GM12875 (cell line): ENCODE measurements around the gene USF2.
A peak's percentile ranks its signal among the peaks of the same experiment; 100 is the strongest.

ENCODE experiments used
- H3K4me3 ChIP-seq: one replicate; pipeline ENCODE4 v1.5.1; 2011; ENCODE audit warnings: low read depth, low read length, control low read depth
- TF ChIP-seq, protein P1 (sequence below): IDR thresholded peaks from 2 replicates; pipeline ENCODE4 v1.5.1; 2011; ENCODE audit warnings: low read depth, mild to moderate bottlenecking, control low read depth, inconsistent platforms, low read length, moderate library complexity, borderline replicate concordance; ENCODE audit not compliant: insufficient read depth

USF2 gene

DNA sequence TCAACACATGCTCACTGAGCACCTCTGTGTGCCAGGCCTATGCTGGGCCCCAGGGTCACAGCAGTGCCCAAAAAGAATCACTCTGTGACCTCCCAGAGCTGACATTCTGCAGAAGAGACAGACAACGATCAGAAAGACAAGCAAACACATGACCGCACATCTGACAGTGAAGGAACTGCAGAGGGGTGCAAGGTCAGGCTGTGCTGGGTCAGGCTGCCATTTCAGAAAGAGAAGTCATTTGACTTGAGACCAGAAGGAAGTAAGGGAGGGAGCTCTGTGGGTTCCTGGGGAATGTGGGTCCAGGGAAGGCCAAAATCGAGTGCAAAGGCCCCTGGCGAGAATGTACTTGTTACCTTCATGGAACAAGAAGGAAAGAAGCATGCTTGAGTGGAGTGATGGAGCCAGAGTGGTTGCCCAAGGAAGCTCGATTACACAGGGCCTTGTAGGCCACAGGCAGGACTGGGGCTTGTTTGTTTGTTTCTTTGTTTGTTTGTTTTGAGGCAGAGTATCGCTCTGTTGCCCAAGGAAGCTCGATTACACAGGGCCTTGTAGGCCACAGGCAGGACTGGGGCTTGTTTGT lies 48.8 kb downstream of the USF2 start:
- TF ChIP-seq, protein P1, sequence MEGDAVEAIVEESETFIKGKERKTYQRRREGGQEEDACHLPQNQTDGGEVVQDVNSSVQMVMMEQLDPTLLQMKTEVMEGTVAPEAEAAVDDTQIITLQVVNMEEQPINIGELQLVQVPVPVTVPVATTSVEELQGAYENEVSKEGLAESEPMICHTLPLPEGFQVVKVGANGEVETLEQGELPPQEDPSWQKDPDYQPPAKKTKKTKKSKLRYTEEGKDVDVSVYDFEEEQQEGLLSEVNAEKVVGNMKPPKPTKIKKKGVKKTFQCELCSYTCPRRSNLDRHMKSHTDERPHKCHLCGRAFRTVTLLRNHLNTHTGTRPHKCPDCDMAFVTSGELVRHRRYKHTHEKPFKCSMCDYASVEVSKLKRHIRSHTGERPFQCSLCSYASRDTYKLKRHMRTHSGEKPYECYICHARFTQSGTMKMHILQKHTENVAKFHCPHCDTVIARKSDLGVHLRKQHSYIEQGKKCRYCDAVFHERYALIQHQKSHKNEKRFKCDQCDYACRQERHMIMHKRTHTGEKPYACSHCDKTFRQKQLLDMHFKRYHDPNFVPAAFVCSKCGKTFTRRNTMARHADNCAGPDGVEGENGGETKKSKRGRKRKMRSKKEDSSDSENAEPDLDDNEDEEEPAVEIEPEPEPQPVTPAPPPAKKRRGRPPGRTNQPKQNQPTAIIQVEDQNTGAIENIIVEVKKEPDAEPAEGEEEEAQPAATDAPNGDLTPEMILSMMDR, result no peak
- H3K4me3 ChIP-seq, result no peak overlapping the region

DNA sequence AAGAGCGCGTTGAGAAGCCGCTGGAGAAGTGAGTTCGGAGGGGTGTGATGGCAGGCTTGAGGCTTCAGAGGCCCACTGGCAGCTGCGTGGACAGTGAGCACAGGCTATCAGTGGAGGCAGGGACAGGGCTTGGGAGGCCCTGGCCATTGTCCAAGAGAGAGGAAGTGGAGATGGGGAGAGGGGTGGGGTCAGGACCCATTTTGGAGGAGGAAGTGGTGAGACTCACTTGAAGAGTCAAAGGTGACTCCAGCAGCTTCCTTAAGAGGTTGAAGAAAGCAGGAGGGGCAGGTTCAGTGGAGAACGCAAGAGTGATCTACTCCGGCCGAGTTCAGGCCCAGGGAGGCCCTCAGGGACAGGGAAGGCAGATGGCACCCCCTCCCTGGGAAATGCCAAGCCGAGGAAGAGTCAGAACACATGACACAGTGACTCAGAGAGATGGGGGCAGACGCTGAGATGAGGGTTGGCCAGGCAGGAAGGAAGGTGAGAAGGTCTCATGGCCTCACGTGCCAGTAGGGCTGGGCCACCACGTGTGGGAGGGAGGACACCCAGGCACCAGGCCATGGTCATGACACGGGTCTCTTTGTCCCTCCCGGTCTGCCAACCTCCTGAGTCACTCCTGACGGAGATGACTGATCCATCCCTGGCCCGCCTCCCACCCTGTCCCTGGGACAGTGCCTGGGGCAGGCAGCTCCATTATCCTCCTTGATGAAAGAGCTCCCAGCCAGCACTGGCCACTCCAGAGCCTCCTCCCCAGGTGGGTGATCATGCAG lies 50.1 kb downstream of the USF2 start:
- no peak overlapping the region for H3K4me3 ChIP-seq
- TF ChIP-seq, protein P1, result no peak

DNA sequence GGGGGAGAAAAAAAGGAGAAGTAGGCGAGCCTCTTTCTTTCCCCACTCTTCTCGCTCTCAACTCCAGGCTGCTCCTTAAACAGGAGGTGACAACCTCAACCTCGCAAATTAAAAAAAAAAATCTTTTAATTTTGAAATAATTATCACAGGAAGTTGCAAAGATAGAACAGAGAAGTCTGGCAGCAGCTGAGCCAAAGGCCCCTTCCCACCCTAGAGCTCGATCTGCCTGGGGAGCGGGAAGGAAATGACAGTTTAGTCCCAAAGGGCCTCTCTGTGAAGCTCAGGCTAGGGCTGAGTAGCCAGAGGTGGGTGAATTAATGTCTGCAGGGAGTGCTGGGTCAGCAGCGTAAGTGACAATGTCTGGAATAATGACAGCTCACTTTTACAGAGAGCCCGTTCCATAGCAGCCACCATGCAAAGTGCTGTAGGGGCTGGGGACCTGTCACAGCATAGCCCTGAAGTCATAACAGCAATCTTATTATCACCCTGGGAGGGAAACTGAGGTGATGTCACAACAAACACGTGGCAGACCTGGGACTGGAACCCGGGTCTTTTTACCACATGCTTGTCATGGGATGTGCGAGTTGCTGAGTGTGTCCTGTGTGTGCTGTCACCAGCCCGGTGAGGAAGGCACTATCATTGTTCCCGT lies 51.4 kb downstream of the USF2 start:
- no peak overlapping the region for H3K4me3 ChIP-seq
- TF ChIP-seq, protein P1, result no peak

DNA sequence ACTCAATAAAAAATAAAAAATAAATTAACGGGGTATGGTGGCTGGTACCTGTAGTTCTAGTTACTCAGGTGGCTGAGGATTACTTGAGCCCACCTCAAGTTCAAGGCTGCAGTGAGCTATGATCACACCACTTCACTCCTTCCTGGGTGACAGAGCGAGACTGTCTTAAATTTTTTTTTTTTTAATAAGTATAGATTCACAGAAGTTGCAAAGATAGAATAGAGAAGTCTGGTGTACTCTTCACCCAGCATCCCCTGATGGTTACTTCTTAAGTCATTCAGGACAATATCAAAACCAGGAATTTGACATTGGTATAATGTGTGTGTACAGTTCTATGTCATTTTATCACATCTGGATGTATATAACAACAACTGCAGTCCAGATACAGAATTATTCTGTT lies 52.5 kb downstream of the USF2 start:
- TF ChIP-seq, protein P1, result no peak
- no peak overlapping the region for H3K4me3 ChIP-seq

DNA sequence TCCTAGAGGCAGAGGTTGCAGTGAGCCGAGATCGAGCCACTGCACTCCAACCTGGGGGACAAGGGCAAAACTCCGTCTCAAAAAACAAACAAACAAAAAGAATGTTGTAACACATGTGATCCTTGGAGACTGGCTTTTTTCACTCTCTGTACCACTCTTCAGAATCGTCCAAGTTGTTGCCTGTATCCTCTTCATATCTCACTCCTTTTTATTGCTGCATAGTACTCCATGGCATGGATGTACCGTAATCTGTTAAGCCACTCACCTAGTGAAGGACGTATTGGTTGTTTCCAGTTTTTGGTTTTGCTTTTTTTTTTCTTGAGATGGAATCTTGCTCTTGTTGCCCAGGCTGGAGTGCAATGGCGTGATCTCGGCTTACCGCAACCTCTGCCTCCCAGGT lies 53.3 kb downstream of the USF2 start:
- H3K4me3 ChIP-seq, result no peak overlapping the region
- TF ChIP-seq, protein P1, result no peak

DNA sequence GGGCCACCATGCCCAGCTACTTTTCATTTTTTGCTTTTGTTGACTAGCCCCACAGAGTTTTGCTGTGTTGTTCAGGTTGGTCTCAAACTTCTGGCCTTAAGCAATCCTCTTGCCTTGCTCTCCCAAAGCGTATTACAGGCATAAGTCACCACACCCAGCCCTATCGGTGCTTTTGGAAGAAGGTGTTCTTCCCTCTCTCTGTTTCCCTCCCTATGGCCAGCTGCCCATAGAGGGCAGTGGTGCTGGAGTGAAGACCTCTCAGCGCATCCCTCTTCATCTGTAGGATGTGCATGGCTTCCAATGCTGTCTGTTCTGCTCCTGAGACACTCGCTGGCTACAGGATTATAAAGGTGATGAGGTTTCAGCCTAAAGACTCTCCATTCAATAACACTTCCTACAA lies 58.9 kb downstream of the USF2 start:
- H3K4me3 ChIP-seq, result no peak overlapping the region
- TF ChIP-seq, protein P1, result peak; percentile 32; the same call in 1 of the 2 replicates

DNA sequence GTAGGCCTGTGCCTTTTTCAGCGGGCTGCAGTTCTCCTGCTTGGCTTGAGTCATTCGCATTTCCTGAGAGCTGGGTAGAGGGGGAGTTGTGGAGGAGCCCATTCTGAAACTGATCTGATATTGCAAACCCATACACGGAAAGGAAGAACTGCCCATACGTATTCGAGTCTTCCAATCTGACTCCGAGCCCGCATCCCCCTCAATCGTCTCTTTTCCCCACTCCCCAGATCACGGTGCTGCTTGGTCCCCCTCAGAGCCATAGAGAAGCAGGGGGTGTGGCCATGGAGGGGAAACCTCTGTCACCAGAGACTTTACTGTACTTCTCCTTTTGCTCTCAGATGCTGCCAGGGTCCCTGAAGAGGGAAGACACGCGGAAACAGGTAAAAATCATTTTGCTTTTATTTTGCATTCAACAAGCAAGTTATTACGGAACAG lies 60.1 kb downstream of the USF2 start, which contains the start of gene CD22:
CD22 (plus strand) TSS at position 337 of the 435 bp plus-strand sequence. CDS start 2,854 bp downstream, outside the sequence.
- TF ChIP-seq, protein P1, result no peak
- H3K4me3 ChIP-seq, result peak within 1 kb of the TSS; percentile 98
